ENCODE results near the gene UBB. TPM values are rescaled to one million over a fixed set of nuclear protein-coding genes. Genes with fewer than 3 reads are reported as not detected.

The UBB gene
- total and polyA plus RNA-seq, 9 of the 15 experiments (the other 6 are each of a cell fraction or from before 2014, with no cell fraction given) = 1,069 to 4,143 (median 1,696) TPM

DNA sequence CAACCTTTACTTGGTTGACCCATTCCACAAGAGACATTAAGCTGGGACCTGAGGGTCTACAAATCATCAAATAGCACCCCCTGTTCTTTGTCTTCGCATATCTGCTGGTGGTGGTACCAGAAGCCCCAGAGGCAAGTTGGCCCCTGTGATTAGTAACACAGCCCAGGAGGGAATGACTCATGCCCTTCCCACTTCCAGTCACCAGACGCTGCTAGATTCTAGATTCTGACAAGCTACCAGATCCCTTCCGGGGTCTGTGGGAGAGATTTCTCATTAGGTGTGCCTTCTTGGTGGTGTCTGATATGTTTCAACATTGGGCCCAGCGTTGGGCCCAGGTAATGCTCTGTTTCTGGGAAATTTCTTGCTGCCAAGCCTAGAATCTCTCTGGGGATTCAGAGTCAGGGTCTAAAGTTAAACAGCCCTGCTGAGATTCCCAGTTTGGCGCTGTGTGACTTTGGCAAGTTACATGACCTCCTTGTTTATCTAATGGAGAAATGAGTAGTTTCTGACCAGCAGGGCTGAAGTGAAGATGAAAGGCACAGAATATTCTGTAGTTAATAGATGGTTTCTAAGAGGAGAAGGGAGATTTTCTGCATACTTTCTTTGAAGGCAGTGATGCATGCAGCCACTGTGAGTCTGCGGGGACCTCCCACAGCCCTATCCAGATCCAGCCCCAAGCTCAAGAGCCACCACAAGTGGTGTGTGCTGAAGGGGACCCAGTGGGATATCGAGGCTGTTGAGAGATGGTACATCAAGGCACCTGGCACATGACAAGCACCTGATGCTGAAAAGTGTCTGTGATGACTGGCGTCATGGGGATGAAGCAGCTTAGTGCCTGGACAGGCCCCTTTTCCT, 38.4 kb downstream of the UBB start (continued):
- TF ChIP-seq, protein P1, sequence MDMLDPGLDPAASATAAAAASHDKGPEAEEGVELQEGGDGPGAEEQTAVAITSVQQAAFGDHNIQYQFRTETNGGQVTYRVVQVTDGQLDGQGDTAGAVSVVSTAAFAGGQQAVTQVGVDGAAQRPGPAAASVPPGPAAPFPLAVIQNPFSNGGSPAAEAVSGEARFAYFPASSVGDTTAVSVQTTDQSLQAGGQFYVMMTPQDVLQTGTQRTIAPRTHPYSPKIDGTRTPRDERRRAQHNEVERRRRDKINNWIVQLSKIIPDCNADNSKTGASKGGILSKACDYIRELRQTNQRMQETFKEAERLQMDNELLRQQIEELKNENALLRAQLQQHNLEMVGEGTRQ (CRISPR knock-in tag; IDR thresholded peaks at IDR 0.05) = no peak
- TF ChIP-seq, protein P2, sequence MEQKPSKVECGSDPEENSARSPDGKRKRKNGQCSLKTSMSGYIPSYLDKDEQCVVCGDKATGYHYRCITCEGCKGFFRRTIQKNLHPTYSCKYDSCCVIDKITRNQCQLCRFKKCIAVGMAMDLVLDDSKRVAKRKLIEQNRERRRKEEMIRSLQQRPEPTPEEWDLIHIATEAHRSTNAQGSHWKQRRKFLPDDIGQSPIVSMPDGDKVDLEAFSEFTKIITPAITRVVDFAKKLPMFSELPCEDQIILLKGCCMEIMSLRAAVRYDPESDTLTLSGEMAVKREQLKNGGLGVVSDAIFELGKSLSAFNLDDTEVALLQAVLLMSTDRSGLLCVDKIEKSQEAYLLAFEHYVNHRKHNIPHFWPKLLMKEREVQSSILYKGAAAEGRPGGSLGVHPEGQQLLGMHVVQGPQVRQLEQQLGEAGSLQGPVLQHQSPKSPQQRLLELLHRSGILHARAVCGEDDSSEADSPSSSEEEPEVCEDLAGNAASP (IDR thresholded peaks at IDR 0.05) = no peak
- no peak for TF ChIP-seq ZNF143 (CRISPR knock-in tag; IDR thresholded peaks at IDR 0.05)
- no peak for TF ChIP-seq XRCC4 (IDR thresholded peaks at IDR 0.05; ENCODE audit: extremely low read depth, insufficient read depth, insufficient read length)
- TF ChIP-seq, protein P3, sequence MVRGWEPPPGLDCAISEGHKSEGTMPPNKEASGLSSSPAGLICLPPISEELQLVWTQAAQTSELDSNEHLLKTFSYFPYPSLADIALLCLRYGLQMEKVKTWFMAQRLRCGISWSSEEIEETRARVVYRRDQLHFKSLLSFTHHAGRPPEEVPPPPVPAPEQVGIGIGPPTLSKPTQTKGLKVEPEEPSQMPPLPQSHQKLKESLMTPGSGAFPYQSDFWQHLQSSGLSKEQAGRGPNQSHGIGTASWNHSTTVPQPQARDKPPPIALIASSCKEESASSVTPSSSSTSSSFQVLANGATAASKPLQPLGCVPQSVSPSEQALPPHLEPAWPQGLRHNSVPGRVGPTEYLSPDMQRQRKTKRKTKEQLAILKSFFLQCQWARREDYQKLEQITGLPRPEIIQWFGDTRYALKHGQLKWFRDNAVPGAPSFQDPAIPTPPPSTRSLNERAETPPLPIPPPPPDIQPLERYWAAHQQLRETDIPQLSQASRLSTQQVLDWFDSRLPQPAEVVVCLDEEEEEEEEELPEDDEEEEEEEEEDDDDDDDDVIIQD (CRISPR knock-in tag; IDR thresholded peaks at IDR 0.05) = no peak
- TF ChIP-seq, protein P4, sequence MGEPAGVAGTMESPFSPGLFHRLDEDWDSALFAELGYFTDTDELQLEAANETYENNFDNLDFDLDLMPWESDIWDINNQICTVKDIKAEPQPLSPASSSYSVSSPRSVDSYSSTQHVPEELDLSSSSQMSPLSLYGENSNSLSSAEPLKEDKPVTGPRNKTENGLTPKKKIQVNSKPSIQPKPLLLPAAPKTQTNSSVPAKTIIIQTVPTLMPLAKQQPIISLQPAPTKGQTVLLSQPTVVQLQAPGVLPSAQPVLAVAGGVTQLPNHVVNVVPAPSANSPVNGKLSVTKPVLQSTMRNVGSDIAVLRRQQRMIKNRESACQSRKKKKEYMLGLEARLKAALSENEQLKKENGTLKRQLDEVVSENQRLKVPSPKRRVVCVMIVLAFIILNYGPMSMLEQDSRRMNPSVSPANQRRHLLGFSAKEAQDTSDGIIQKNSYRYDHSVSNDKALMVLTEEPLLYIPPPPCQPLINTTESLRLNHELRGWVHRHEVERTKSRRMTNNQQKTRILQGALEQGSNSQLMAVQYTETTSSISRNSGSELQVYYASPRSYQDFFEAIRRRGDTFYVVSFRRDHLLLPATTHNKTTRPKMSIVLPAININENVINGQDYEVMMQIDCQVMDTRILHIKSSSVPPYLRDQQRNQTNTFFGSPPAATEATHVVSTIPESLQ (CRISPR knock-in tag; IDR thresholded peaks at IDR 0.05) = no peak
- TF ChIP-seq KAT8 (IDR thresholded peaks at IDR 0.05; ENCODE audit: low read depth) = no peak
- TF ChIP-seq ELF1 (tag; IDR thresholded peaks at IDR 0.05) = peak; percentile 68
- TF ChIP-seq, protein P5, sequence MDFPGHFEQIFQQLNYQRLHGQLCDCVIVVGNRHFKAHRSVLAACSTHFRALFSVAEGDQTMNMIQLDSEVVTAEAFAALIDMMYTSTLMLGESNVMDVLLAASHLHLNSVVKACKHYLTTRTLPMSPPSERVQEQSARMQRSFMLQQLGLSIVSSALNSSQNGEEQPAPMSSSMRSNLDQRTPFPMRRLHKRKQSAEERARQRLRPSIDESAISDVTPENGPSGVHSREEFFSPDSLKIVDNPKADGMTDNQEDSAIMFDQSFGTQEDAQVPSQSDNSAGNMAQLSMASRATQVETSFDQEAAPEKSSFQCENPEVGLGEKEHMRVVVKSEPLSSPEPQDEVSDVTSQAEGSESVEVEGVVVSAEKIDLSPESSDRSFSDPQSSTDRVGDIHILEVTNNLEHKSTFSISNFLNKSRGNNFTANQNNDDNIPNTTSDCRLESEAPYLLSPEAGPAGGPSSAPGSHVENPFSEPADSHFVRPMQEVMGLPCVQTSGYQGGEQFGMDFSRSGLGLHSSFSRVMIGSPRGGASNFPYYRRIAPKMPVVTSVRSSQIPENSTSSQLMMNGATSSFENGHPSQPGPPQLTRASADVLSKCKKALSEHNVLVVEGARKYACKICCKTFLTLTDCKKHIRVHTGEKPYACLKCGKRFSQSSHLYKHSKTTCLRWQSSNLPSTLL (IDR thresholded peaks at IDR 0.05) = peak; percentile 95
- TF ChIP-seq FOSL1 (tag; conservative IDR thresholded peaks at IDR 0.05) = peak; percentile 93
- no peak for TF ChIP-seq CBX2 (IDR thresholded peaks at IDR 0.05; ENCODE audit: insufficient read depth, low read length, poor library complexity, severe bottlenecking)
- no peak for TF ChIP-seq PHF21A (IDR thresholded peaks at IDR 0.05; ENCODE audit: borderline replicate concordance, low read depth)
- peak; percentile 72 for TF ChIP-seq EP300 (IDR thresholded peaks at IDR 0.05; ENCODE audit: low read length)
- TF ChIP-seq, protein P6, sequence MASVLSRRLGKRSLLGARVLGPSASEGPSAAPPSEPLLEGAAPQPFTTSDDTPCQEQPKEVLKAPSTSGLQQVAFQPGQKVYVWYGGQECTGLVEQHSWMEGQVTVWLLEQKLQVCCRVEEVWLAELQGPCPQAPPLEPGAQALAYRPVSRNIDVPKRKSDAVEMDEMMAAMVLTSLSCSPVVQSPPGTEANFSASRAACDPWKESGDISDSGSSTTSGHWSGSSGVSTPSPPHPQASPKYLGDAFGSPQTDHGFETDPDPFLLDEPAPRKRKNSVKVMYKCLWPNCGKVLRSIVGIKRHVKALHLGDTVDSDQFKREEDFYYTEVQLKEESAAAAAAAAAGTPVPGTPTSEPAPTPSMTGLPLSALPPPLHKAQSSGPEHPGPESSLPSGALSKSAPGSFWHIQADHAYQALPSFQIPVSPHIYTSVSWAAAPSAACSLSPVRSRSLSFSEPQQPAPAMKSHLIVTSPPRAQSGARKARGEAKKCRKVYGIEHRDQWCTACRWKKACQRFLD (CRISPR knock-in tag; IDR thresholded peaks at IDR 0.05) = peak; percentile 60; the same call in 1 of the 2 replicates

Data from K562 (cell line).